GM13976 (cell line): ENCODE measurements around the gene CDC25C.

ENCODE experiments used
- DNase-seq: peaks from one replicate; pipeline ENCODE4 v3.0.0; 2012; ENCODE audit warnings: low spot score
- CTCF ChIP-seq: IDR thresholded peaks from 2 replicates; pipeline ENCODE4 v1.5.1; 2012; ENCODE audit warnings: borderline replicate concordance, mild to moderate bottlenecking; ENCODE audit not compliant: insufficient read depth; ENCODE audit errors: extremely low read depth, missing control alignments, control extremely low read depth
- in situ Hi-C: fragments of 300-500 bp; cut with MboI; formaldehyde crosslinking; loops from one replicate; pipeline ENCODE4 v1.12.0; 2022; ENCODE audit warnings: low sequenced_read_pairs, mixed read lengths, inconsistent platforms; ENCODE audit not compliant: unreplicated experiment

CDC25C gene

GRCh38 chr5:138352722-138353559 is 21.3 kb upstream of the CDC25C start:
- peak; percentile 71 for TF ChIP-seq CTCF
- DNase-seq: peak; percentile 82
- in situ Hi-C loops: no loop called here

GRCh38 chr5:138352071-138352721 is 20.6 kb upstream of the CDC25C start, which contains the start of gene KDM3B:
Gene KDM3B (plus strand): TSS chr5:138352685. CDS start chr5:138352796, 111 bp downstream.
- in situ Hi-C loops: no loop called here
- TF ChIP-seq CTCF: peak; percentile 100
- DNase-seq: peak; percentile 96

- in situ Hi-C loops: no loop called here
- TF ChIP-seq CTCF: no peak
- no peak for DNase-seq
These were observed 19.9 kb upstream of the CDC25C start for GRCh38 chr5:138351517-138351916.

GRCh38 chr5:138351056-138351455 is 19.5 kb upstream of the CDC25C start:
- in situ Hi-C loops: no loop called here
- TF ChIP-seq CTCF: no peak

GRCh38 chr5:138350563-138350890 is 18.9 kb upstream of the CDC25C start:
- in situ Hi-C loops: no loop called here
- DNase-seq: no peak
- TF ChIP-seq CTCF: no peak

More at GRCh38 chr5:138351056-138351455, 19.5 kb upstream of the CDC25C start:
- DNase-seq: no peak

- no peak for TF ChIP-seq CTCF
- in situ Hi-C loops: no loop called here
These were observed 18.4 kb upstream of the CDC25C start for GRCh38 chr5:138349852-138350562.

More at GRCh38 chr5:138349852-138350562, 18.4 kb upstream of the CDC25C start:
- DNase-seq: no peak
